ENCODE measurements around the gene ARHGEF17.

ARHGEF17 gene

DNA sequence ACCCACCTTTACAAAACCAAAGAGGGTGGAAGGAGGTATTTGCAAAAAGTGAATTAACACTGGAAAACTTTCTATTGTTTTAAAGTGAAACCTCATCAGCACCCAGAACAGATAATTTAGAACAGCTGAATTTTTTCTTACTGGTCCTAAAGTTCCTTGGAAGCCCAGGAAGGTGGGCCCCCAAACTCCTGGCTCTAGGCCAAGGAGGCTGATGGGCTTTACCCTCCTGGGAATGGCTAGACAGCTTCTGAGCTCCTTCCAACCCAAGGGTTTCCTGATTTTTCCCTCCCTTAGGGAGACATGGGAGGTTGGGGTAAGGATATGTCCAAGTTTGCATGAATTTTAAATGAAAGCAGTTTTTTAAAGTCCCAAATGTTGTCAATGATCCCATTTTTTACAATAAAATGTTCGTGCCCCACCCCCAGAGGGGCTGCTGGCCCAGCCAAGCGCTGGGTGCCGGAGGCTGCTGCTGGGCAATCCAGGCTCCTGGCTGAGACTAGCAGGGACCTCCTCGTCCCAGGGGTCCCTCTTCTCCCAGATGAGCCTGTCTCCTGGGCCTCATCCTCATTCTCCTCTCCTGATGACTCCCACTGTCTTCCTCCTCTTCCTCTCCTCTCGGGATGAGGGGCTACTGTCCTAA is 96.5 kb downstream of the ARHGEF17 start:
- no peak overlapping the region for H3K9ac ChIP-seq (ENCODE audit: low read depth, low read length)
- no peak overlapping the region for H3K4me2 ChIP-seq (ENCODE audit: low read length)
- no peaks in the 10 kb centered on the region for H3K27me3 ChIP-seq (ENCODE audit: control insufficient read depth, insufficient read depth, low read length)
- H3K9me3 ChIP-seq (replicated peaks; ENCODE audit: low read length) = no peaks in the 10 kb centered on the region
- peaks cover 14% of the 10 kb centered on the region for H3K36me3 ChIP-seq (ENCODE audit: insufficient read depth, low read length)
- no peak overlapping the region for H3K4me3 ChIP-seq (ENCODE audit: low read length)
- no peaks in the 10 kb centered on the region for H3K4me1 ChIP-seq (ENCODE audit: control insufficient read depth, insufficient read depth, low read length)

DNA sequence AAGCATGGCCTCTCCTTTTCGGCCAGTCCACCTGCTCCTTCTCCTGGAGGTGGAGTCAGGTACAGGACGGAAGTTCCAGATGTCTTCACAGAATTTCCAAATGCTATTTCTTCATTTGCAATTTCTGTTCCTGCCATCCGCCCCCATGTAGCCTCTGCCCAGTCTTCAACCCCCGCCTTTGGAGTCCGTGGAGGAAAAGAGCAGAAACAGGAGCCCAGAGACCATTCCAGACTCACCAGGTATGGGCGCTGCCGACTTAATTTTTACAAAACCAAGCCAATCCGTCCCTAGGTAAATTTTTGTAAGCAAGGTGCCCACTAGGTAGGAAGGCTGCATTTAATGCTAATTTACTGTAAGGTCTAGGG is 97.1 kb downstream of the ARHGEF17 start:
- H3K4me1 ChIP-seq (ENCODE audit: control insufficient read depth, insufficient read depth, low read length) = no peaks in the 10 kb centered on the region
- H3K4me2 ChIP-seq (ENCODE audit: low read length) = no peak overlapping the region
- H3K4me3 ChIP-seq (ENCODE audit: low read length) = no peak overlapping the region
- H3K36me3 ChIP-seq (ENCODE audit: insufficient read depth, low read length) = peaks cover 14% of the 10 kb centered on the region
- no peaks in the 10 kb centered on the region for H3K27me3 ChIP-seq (ENCODE audit: control insufficient read depth, insufficient read depth, low read length)
- H3K9me3 ChIP-seq (replicated peaks; ENCODE audit: low read length) = no peaks in the 10 kb centered on the region
- H3K9ac ChIP-seq (ENCODE audit: low read depth, low read length) = no peak overlapping the region

DNA sequence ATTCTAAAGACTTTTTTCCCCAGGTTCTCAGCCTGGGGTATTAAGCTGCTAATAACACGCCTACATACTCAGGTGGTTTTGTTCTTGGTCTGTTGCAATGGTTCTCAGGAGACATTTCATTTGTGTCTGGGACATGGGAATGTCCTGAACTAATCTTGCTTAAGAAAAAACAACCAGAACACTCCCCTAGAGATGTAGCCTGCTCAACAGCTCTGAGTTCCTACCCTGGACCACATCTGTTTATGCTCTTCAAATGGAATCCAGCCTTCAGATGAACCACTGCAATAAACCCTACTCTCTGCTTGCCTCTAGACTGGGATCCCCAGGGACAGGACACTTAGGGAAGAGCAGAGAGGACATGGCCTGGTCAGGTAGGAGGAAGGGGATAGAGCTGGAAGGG is 98.1 kb downstream of the ARHGEF17 start:
- peaks cover 14% of the 10 kb centered on the region for H3K36me3 ChIP-seq (ENCODE audit: insufficient read depth, low read length)
- no peak overlapping the region for H3K4me2 ChIP-seq (ENCODE audit: low read length)
- no peaks in the 10 kb centered on the region for H3K4me1 ChIP-seq (ENCODE audit: control insufficient read depth, insufficient read depth, low read length)
- no peak overlapping the region for H3K9ac ChIP-seq (ENCODE audit: low read depth, low read length)
- no peaks in the 10 kb centered on the region for H3K27me3 ChIP-seq (ENCODE audit: control insufficient read depth, insufficient read depth, low read length)
- no peak overlapping the region for H3K4me3 ChIP-seq (ENCODE audit: low read length)
- no peaks in the 10 kb centered on the region for H3K9me3 ChIP-seq (replicated peaks; ENCODE audit: low read length)

DNA sequence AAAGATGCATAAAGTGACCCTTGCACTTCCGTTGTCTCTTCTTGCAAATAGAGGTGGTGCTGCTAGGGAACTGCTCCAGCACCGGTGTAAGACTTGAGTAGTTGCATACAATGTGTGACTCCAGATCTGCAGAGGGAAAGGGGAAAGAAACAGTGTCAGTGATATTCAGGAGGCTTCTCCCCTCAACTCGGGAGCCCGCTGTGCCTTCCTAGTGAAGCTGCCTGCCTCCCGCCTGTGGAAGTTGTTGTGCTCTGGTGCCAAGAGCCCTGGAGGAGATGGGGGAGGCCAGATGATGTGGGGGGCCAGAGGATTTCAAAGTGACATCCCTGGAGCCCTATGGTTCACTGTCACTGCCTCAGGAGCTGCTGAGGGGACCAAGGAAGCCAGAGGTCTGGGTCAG is 98.5 kb downstream of the ARHGEF17 start:
- Histone ChIP-seq H3K4me3 (ENCODE audit: low read length) (no peak overlapping the region), H3K4me1 (ENCODE audit: control insufficient read depth, insufficient read depth, low read length) (no peaks in the 10 kb centered on the region), H3K4me2 (ENCODE audit: low read length) (no peak overlapping the region), H3K36me3 (ENCODE audit: insufficient read depth, low read length) (peaks cover 14% of the 10 kb centered on the region), H3K27me3 (ENCODE audit: control insufficient read depth, insufficient read depth, low read length) (no peaks in the 10 kb centered on the region), H3K9ac (ENCODE audit: low read depth, low read length) (no peak overlapping the region), H3K9me3 (replicated peaks; ENCODE audit: low read length) (no peaks in the 10 kb centered on the region)

DNA sequence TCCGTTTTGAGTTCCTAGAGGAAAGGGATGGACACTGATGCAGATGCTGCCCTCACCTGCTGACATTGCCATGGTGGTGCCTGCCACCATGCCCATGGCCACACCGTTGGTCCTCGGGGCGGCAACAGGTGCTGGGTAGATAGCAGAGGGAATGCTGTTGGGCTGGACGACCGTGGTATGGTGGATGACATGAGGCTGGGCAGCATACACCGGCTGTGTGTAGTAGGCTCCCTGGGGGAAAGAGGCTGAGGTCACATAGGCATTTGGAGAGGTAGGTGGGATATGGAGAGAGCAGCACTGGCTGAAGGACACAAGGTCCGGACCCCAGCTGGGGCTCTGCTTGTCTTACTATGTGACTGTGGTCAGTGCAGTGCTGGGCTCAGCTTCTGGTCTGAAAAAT is 101.4 kb downstream of the ARHGEF17 start:
- peaks cover 4% of the 10 kb centered on the region for H3K4me1 ChIP-seq (ENCODE audit: control insufficient read depth, insufficient read depth, low read length)
- no peaks in the 10 kb centered on the region for H3K27me3 ChIP-seq (ENCODE audit: control insufficient read depth, insufficient read depth, low read length)
- no peak overlapping the region for H3K4me3 ChIP-seq (ENCODE audit: low read length)
- H3K9me3 ChIP-seq (replicated peaks; ENCODE audit: low read length) = no peaks in the 10 kb centered on the region
- H3K4me2 ChIP-seq (ENCODE audit: low read length) = no peak overlapping the region
- H3K36me3 ChIP-seq (ENCODE audit: insufficient read depth, low read length) = peaks cover 14% of the 10 kb centered on the region
- H3K9ac ChIP-seq (ENCODE audit: low read depth, low read length) = no peak overlapping the region

DNA sequence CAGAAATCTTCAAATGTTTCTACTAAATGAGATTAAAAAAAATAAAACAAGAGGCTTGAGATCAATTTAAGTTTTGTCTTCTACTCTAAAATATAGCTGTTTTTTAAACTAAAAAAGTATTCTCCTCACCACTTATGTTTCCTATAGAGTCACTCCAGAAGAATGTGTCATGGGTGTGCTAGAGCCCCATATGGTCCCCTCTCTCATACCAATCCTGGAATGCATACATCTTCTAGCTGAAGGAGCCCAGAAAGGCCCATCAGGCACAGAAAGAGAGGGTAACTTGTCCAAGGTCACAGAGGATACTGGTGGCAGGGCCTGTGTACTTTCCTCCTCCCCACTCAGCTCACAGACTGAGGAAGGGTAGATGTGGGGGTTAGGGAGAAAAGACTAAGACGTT is 102.6 kb downstream of the ARHGEF17 start:
- Histone ChIP-seq H3K36me3 (ENCODE audit: insufficient read depth, low read length) (peaks cover 14% of the 10 kb centered on the region), H3K4me3 (ENCODE audit: low read length) (no peak overlapping the region), H3K9me3 (replicated peaks; ENCODE audit: low read length) (no peaks in the 10 kb centered on the region), H3K9ac (ENCODE audit: low read depth, low read length) (no peak overlapping the region), H3K4me1 (ENCODE audit: control insufficient read depth, insufficient read depth, low read length) (peaks cover 4% of the 10 kb centered on the region), H3K27me3 (ENCODE audit: control insufficient read depth, insufficient read depth, low read length) (no peaks in the 10 kb centered on the region), H3K4me2 (ENCODE audit: low read length) (no peak overlapping the region)

DNA sequence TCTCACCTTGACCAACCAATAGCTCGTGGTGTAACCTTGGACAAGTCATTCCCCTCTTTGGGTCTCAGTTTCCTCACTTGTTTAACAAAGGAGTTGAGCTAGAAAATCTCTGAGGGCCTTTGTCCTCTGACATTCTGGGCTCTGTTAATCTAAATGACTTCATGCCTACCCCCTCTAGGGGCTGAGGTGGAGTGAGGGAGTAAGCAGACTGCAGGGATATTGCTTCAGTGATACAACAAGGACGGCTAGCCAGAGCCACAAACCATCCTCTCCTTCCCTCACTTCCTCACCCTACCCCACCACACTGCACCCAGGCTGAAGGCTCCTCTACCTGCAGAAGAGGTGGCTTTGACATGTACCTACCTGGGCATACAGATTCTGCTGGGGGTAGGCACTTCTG is 103.0 kb downstream of the ARHGEF17 start:
- Histone ChIP-seq H3K4me2 (ENCODE audit: low read length) (no peak overlapping the region), H3K4me3 (ENCODE audit: low read length) (no peak overlapping the region), H3K4me1 (ENCODE audit: control insufficient read depth, insufficient read depth, low read length) (peaks cover 4% of the 10 kb centered on the region), H3K27me3 (ENCODE audit: control insufficient read depth, insufficient read depth, low read length) (no peaks in the 10 kb centered on the region), H3K9ac (ENCODE audit: low read depth, low read length) (no peak overlapping the region), H3K36me3 (ENCODE audit: insufficient read depth, low read length) (peaks cover 14% of the 10 kb centered on the region), H3K9me3 (replicated peaks; ENCODE audit: low read length) (no peaks in the 10 kb centered on the region)

DNA sequence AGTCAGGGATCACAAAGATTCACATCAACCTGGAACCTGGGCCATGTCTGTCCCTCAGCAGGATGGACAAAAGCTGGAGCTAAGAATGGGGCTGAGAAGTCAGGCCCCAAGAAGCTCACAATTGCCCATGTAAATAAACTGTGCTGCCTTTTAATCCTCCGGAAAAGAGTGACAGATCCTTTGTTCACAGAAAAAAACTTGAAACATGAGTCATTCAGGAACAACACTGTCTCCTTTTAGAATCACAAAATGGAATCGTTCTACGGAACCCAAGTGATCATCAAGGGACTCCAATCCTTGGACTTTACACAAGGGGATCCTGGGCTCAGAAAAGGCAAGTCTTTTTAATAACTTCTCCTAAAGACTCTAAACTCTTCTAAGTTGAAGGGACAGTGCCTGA is 104.2 kb downstream of the ARHGEF17 start:
- Histone ChIP-seq H3K9me3 (replicated peaks; ENCODE audit: low read length) (no peaks in the 10 kb centered on the region), H3K4me3 (ENCODE audit: low read length) (no peak overlapping the region), H3K4me2 (ENCODE audit: low read length) (no peak overlapping the region), H3K4me1 (ENCODE audit: control insufficient read depth, insufficient read depth, low read length) (peaks cover 14% of the 10 kb centered on the region), H3K27me3 (ENCODE audit: control insufficient read depth, insufficient read depth, low read length) (no peaks in the 10 kb centered on the region), H3K9ac (ENCODE audit: low read depth, low read length) (no peak overlapping the region), H3K36me3 (ENCODE audit: insufficient read depth, low read length) (peaks cover 12% of the 10 kb centered on the region)

DNA sequence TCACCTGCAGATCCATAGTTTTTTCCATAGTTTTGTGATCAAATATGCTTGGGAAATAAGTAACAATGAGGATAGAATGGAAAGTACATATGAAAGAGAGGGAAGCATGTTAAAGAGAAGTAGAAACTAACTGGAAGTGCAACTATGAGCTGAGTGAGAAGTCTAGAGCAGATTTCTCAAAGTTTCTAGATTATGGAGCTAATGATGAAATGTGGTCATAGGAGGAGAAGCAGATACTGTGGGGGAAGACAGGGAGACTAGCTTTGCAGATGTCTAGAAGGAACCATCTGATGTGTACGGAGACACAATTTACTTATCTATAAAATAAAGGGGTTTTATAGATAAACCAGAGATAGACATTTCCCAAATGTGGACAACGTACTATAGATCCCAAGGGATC is 105.2 kb downstream of the ARHGEF17 start:
- H3K36me3 ChIP-seq (ENCODE audit: insufficient read depth, low read length) = peaks cover 12% of the 10 kb centered on the region
- peaks cover 14% of the 10 kb centered on the region for H3K4me1 ChIP-seq (ENCODE audit: control insufficient read depth, insufficient read depth, low read length)
- no peak overlapping the region for H3K4me2 ChIP-seq (ENCODE audit: low read length)
- H3K9me3 ChIP-seq (replicated peaks; ENCODE audit: low read length) = no peaks in the 10 kb centered on the region
- no peak overlapping the region for H3K9ac ChIP-seq (ENCODE audit: low read depth, low read length)
- H3K4me3 ChIP-seq (ENCODE audit: low read length) = no peak overlapping the region
- no peaks in the 10 kb centered on the region for H3K27me3 ChIP-seq (ENCODE audit: control insufficient read depth, insufficient read depth, low read length)

DNA sequence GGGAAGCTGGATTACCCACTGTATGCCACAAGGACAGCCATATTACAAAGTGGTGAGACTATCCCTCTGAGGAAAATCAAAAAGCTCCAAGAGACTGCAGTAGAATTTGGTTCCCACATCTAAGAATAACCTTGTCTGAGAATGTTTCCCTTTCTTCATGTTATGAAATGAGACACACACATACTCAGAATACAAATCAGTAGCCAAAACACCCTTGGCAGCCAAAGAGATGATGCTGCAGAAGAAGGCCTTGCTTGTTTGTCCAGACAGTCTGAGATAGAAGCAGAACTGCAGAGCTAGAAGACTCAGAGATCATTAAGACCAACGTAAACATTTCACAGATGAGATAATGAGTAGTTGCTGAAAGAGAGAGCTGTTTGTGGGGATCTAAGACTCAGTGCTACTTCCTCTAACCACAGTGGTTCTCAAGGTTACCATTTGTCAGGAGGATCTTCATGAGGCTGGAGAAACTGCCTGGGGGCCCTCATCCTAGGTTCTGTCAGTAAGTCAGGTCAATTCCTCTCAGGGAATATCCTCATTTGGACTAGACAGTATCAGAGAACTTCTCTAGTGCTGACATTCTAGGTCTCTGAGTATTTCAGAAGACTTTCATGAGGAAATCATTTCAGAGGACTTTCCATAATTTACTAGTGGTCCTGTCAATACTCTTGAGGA is 107.0 kb downstream of the ARHGEF17 start:
- Histone ChIP-seq H3K27me3 (ENCODE audit: control insufficient read depth, insufficient read depth, low read length) (no peaks in the 10 kb centered on the region), H3K4me2 (ENCODE audit: low read length) (no peak overlapping the region), H3K4me3 (ENCODE audit: low read length) (no peak overlapping the region), H3K9me3 (replicated peaks; ENCODE audit: low read length) (no peaks in the 10 kb centered on the region), H3K36me3 (ENCODE audit: insufficient read depth, low read length) (peaks cover 6% of the 10 kb centered on the region), H3K9ac (ENCODE audit: low read depth, low read length) (no peak overlapping the region), H3K4me1 (ENCODE audit: control insufficient read depth, insufficient read depth, low read length) (peaks cover 14% of the 10 kb centered on the region)

DNA sequence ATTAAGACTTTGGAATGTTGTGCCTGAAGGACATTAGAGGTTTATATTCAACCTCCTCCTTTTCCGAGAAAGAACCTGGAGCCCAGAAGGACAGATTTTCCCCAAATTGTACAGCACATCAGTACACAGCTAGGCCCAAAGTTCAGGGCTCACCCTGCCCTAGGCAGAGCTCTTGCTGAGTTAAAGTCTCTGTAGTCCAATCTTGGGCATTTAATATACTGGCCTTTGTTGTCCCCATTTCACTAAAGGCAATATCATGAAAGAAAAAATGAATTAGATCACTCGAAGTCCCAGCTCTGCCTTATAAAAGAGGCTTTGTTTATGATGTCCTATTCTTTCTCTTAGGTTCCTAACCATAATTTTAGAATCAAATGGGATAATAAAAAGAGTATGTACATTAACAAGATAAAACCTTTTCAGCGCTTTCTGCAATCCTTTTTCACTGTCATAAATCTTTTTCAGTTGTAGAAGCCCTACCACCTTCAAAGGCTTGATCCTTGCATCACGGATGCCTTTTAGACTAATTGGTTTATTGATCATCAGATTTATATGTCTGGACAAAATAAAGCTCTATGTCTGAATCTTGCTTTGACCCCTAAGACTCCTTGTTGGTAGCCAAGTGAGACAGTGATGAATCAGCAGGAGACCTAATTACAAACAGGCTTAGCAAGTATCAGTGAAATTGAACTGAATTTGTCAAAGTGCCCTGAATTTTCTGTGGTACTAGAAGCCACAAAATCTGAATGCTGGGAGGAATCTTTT is 108.0 kb downstream of the ARHGEF17 start:
- Histone ChIP-seq H3K9me3 (replicated peaks; ENCODE audit: low read length) (no peaks in the 10 kb centered on the region), H3K4me2 (ENCODE audit: low read length) (no peak overlapping the region), H3K4me1 (ENCODE audit: control insufficient read depth, insufficient read depth, low read length) (peaks cover 14% of the 10 kb centered on the region), H3K36me3 (ENCODE audit: insufficient read depth, low read length) (peaks cover 6% of the 10 kb centered on the region), H3K4me3 (ENCODE audit: low read length) (no peak overlapping the region), H3K27me3 (ENCODE audit: control insufficient read depth, insufficient read depth, low read length) (no peaks in the 10 kb centered on the region), H3K9ac (ENCODE audit: low read depth, low read length) (no peak overlapping the region)

All from skeletal muscle satellite cell (primary cell).